ENCODE results near the gene EVPL.

EVPL gene

DNA sequence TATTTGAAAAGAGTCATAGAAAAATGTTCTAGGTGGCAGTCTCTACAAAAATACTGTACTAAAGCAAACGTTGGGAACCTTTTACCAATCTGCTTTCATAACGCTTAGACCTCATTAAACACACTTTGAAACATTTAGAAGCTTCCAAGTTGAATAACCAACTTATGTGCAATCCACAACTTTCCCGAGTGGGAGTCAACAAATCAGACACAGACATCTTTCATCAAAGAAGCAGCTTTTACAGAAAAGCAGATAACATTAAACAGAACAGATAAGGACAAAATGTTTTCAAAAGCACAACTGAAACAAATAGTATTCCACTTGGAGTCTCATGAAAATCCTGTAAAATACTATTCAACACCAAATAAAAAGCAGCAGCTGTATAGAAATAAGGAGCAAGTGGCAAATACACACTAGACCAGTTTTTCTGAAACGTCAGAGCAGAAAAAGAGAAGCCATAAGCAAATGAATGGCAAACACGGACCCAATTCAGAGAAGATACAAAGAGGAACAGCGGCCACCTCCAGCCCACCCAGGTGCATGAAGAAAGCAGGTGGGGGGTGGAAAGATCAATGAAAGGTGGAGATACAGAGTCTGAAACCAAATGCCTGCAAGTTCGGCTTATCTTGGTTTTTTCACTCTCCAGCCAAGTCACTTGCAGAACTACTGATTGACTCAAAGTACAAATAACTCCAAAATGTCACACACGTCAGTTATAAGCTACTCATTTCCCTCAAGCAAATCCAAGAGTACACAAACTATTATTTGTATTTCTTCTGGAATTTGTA is 67.9 kb downstream of the EVPL start:
- no peak for DNase-seq
